Right lobe of liver (tissue), 4 donors: ENCODE measurements around the gene GFOD1.

ENCODE experiments used
- POLR2A ChIP-seq: fragments of 450-650 bp; IDR thresholded peaks from one replicate; pipeline ENCODE4 v1.6.1; 2017; ENCODE audit warnings: antibody characterized with exemption, mild to moderate bottlenecking
- TF ChIP-seq, protein P1 (sequence below), 4 donors: fragments of 200-600 bp in 3 of 4; fragments of 450-650 bp in 1 of 4; IDR thresholded peaks; one replicate each; pipeline versions ENCODE4 v1.5.1 to v1.8.0; 2016 to 2022; ENCODE audit warnings: antibody characterized with exemption in 4 of 4, mild to moderate bottlenecking in 2 of 4
- donor health status: DM: no; HTN: no; CAD: no.
- donor health status: DM: no; HTN: no; CAD: no.
- donor health status: DM: no; HTN: yes; CAD: no.

- TF ChIP-seq POLR2A: no peak
- TF ChIP-seq, protein P1, sequence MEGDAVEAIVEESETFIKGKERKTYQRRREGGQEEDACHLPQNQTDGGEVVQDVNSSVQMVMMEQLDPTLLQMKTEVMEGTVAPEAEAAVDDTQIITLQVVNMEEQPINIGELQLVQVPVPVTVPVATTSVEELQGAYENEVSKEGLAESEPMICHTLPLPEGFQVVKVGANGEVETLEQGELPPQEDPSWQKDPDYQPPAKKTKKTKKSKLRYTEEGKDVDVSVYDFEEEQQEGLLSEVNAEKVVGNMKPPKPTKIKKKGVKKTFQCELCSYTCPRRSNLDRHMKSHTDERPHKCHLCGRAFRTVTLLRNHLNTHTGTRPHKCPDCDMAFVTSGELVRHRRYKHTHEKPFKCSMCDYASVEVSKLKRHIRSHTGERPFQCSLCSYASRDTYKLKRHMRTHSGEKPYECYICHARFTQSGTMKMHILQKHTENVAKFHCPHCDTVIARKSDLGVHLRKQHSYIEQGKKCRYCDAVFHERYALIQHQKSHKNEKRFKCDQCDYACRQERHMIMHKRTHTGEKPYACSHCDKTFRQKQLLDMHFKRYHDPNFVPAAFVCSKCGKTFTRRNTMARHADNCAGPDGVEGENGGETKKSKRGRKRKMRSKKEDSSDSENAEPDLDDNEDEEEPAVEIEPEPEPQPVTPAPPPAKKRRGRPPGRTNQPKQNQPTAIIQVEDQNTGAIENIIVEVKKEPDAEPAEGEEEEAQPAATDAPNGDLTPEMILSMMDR (IDR thresholded peaks at IDR 0.05): no peak
Observed at GRCh38 chr6:13524801-13525508, 37.6 kb upstream of the GFOD1 start.
